ENCODE measurements around the gene RHOB. TPM values are rescaled to one million over a fixed set of nuclear protein-coding genes. Genes with fewer than 3 reads are reported as not detected.
"Not testable (repeated sequence)": the region's sequence is repeated elsewhere in the genome, so short reads cannot be mapped to it uniquely, and the experiment has no call there.

RHOB gene
- total RNA-seq, 1 donor from 2014 or later: 193 TPM

- Histone ChIP-seq H3K27ac (replicated peaks) (no peak overlapping the region), H3K4me1 (no peaks in the 10 kb centered on the region), H3K36me3 (no peaks in the 10 kb centered on the region), H3K4me3 (no peak overlapping the region), H3K9me3 (replicated peaks) (no peaks in the 10 kb centered on the region), H3K27me3 (ENCODE audit: low read depth) (no peaks in the 10 kb centered on the region)
- no peak for TF ChIP-seq CTCF (IDR thresholded peaks at IDR 0.05; ENCODE audit: borderline replicate concordance)
- intact Hi-C loops (cut with micrococcal nuclease): no loop called here
- DNase-seq: no peak
Observed at GRCh38 chr2:20457661-20458630, 11.1 kb downstream of the RHOB start.

GRCh38 chr2:20458737-20459484 lies 12.0 kb downstream of the RHOB start:
- H3K36me3 ChIP-seq; H3K4me1 ChIP-seq; H3K4me3 ChIP-seq; DNase-seq; H3K27ac ChIP-seq (replicated peaks); H3K27me3 ChIP-seq (ENCODE audit: low read depth); intact Hi-C loops (cut with micrococcal nuclease); H3K9me3 ChIP-seq (replicated peaks): not testable (repeated sequence)

GRCh38 chr2:20465716-20466394 lies 19.0 kb downstream of the RHOB start:
- TF ChIP-seq CTCF (IDR thresholded peaks at IDR 0.05; ENCODE audit: borderline replicate concordance): no peak
- no peak overlapping the region for H3K27ac ChIP-seq (replicated peaks)

GRCh38 chr2:20467789-20468548 lies 21.1 kb downstream of the RHOB start:
- intact Hi-C loops (cut with micrococcal nuclease): no loop called here
- H3K27ac ChIP-seq (replicated peaks): no peak overlapping the region
- DNase-seq: no peak

More at GRCh38 chr2:20465716-20466394, 19.0 kb downstream of the RHOB start:
- DNase-seq: no peak
- Histone ChIP-seq H3K27me3 (ENCODE audit: low read depth) (no peaks in the 10 kb centered on the region), H3K9me3 (replicated peaks) (no peaks in the 10 kb centered on the region), H3K4me1 (no peaks in the 10 kb centered on the region), H3K36me3 (no peaks in the 10 kb centered on the region), H3K4me3 (no peak overlapping the region)
- intact Hi-C loops (cut with micrococcal nuclease): no loop called here

More at GRCh38 chr2:20467789-20468548, 21.1 kb downstream of the RHOB start:
- no peak for TF ChIP-seq CTCF (IDR thresholded peaks at IDR 0.05; ENCODE audit: borderline replicate concordance)
- H3K4me1 ChIP-seq: peaks cover 5% of the 10 kb centered on the region
- no peak overlapping the region for H3K4me3 ChIP-seq
- H3K27me3 ChIP-seq (ENCODE audit: low read depth): no peaks in the 10 kb centered on the region
- no peaks in the 10 kb centered on the region for H3K9me3 ChIP-seq (replicated peaks)
- no peaks in the 10 kb centered on the region for H3K36me3 ChIP-seq
